GM13976 (cell line): ENCODE data around the gene PRKCH.

Experiments
- DNase-seq: peaks from one replicate; pipeline ENCODE4 v3.0.0; 2012; ENCODE audit warnings: low spot score
- in situ Hi-C: fragments of 300-500 bp; cut with MboI; formaldehyde crosslinking; loops from one replicate; pipeline ENCODE4 v1.12.0; 2022; ENCODE audit warnings: low sequenced_read_pairs, mixed read lengths, inconsistent platforms; ENCODE audit not compliant: unreplicated experiment
- TF ChIP-seq, protein P1 (sequence below): IDR thresholded peaks from 2 replicates; pipeline ENCODE4 v1.5.1; 2012; ENCODE audit warnings: borderline replicate concordance, mild to moderate bottlenecking; ENCODE audit not compliant: insufficient read depth; ENCODE audit errors: extremely low read depth, missing control alignments, control extremely low read depth

PRKCH gene

DNA sequence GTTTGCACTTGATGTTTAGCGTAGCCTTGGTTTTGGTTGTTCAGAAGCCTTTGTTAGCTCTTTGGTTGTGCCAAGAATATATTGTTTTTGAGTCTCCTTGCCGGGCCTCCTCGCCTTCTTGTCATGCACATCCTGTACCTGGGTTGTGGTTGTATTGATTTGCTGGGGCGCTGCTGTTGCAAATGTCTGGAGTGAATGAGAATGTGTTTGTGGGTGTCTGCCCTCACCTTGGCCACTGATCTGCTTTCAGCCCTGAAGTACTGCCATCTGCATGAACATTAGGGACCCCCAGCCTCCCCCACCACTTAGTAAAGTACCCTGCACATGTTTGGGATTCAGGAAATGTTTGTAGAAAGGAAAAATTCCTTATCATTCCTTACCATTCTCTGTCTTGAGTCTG, 16.5 kb downstream of the PRKCH start:
- DNase-seq = no peak
- TF ChIP-seq, protein P1, sequence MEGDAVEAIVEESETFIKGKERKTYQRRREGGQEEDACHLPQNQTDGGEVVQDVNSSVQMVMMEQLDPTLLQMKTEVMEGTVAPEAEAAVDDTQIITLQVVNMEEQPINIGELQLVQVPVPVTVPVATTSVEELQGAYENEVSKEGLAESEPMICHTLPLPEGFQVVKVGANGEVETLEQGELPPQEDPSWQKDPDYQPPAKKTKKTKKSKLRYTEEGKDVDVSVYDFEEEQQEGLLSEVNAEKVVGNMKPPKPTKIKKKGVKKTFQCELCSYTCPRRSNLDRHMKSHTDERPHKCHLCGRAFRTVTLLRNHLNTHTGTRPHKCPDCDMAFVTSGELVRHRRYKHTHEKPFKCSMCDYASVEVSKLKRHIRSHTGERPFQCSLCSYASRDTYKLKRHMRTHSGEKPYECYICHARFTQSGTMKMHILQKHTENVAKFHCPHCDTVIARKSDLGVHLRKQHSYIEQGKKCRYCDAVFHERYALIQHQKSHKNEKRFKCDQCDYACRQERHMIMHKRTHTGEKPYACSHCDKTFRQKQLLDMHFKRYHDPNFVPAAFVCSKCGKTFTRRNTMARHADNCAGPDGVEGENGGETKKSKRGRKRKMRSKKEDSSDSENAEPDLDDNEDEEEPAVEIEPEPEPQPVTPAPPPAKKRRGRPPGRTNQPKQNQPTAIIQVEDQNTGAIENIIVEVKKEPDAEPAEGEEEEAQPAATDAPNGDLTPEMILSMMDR = no peak

DNA sequence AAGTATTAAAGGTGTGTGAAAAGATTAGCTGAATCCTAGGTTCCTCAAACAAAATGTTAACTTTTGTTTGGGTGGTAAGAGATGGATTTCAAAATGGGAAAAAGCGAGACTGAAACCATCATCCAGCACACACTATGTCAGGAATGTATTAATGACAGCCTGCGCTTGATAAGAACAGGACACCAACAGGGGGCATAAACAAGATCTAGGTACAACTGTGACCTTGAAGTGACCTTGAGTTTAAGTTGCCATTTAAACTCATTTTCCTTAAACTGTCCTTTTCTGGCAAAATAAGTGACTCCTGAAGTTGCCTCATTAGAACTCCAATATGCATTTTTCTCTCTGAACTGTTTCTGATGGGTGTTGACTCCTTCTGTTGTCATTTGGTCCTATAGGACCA, 17.1 kb downstream of the PRKCH start:
- no peak for DNase-seq
- in situ Hi-C loops = no loop called here
- TF ChIP-seq, protein P1 = no peak

More for the DNA sequence above, 16.5 kb downstream of the PRKCH start:
- in situ Hi-C loops = no loop called here

DNA sequence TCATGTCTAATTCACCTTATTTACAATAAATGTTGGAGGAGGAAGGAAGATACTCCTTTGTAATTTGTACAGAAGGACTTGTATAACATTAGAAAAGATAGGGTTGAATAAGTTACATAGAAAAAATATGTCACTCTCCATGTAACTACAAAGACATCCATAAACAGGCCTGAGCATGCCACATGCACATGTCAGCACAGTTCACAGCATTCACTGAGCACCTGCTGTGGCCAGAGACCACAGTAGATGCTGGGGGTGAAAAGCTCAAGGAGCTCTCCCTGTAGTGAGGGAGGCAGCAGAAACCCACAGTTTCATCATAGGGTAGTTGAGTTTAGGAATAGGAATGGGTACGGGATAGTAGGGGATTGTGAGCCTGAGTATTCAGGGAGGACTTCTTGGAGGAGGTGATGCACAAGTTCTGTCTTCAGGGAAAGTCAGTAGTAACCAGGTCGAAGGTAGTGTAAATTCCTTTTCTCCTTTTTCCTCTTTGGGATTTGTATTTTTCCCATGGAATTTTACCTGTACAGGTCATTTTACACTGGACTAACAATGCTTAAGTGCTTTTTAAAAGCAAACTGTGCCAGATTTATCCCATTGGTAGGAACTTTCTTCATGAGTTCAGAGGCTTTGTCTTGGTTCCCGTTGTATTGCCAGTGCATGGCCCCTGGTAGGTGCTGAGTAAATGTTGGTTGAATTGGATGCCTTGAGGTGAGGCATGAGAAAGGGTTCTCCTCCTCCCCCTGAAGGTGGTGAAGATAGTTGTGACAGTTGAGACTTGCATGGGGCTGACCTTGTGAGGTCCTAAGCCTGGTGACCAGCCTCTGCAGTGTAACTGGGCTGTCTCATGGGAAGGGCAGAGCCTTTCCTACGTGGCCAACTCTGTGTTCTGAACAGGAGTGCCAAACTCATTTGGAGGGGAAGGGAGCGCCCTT, 20.2 kb downstream of the PRKCH start:
- in situ Hi-C loops = no loop called here
- TF ChIP-seq, protein P1 = no peak
- no peak for DNase-seq

DNA sequence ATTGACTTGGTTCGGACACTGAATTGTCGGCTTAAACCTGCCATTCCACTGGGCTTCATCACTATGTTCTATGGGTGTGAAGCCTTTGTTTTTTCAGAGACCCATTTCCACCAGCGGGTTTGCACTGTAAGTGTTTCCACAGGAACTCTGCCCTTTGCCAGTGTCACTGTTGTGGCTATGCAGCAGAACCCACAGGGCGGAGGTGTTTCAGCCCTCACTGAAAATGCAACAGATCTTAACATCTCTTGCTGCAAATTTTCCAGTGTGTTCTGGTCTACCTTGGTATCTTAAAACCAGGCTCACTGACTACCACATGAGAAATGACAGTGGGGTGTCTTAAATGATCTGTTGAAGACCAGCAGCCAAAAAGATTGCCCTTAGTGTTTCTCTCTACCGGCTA, 21.1 kb downstream of the PRKCH start:
- TF ChIP-seq, protein P1 = no peak
- DNase-seq = no peak
- in situ Hi-C loops = no loop called here

DNA sequence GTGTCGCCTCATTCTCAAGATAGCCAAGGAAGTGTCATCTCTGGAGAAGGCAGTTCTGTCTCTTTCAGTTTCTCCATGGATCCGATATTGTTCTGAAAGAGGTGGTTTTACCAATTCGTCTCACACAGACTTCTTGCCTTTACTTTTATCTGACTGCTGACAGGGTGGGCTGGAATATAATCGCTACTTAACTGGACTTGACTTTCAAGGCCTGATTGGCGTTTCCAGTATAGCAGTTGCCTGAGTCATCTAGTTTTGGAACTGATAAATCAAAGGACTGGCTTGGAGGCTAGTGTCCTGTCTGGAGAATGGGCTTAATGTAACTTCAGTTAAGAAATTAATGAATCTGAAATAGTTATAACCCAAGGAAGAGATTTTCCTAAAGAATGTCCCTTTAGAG, 21.6 kb downstream of the PRKCH start:
- no peak for DNase-seq
- in situ Hi-C loops = no loop called here
- TF ChIP-seq, protein P1 = no peak

DNA sequence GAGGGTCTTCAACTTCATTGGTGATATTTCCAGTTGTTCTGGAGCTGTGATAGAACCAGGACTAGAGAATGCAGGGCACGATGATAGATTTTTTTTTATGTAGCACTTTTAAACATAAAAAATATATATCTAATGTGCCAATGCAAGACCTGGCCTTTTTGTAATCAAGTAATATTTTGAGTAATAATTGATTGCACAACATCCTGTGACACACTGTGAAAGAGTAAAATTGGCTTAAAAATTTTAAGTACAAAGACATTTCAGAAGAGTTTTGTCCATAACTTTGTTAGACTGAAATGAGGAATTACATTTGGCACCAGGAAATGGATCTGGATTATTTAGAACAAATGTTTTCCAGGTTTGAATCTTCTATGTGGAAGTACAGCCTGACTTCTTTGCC, 22.1 kb downstream of the PRKCH start:
- TF ChIP-seq, protein P1 = no peak
- no peak for DNase-seq
- in situ Hi-C loops = no loop called here
